Small intestine (tissue), 16 donors: Measurements from ENCODE around the gene ZNF32. TPM values are rescaled to one million over a fixed set of nuclear protein-coding genes. Genes with fewer than 3 reads are reported as not detected.

Experiments used
- DNase-seq, 2 donors: peaks; one replicate each; pipeline versions ENCODE4 v3.0.0 to v3.0.0-alpha.2; 2013
- FAIRE-seq: peaks from 2 replicates; lab custom pipeline; 2012; peaks lifted over from hg19 to GRCh38; lab: Jason Lieb, UNC
- H3K27ac ChIP-seq, 3 donors: one replicate each; pipeline ENCODE4 v1.5.1; 2013; ENCODE audit warnings: low read length in 2 of 3, mild to moderate bottlenecking in 2 of 3, control low read depth in 1 of 3, inconsistent platforms in 1 of 3, low read depth in 1 of 3, moderate library complexity in 1 of 3
- H3K27me3 ChIP-seq, 3 donors: one replicate each; pipeline ENCODE4 v1.6.1; 2013; ENCODE audit warnings: low read length in 3 of 3, inconsistent platforms in 1 of 3; ENCODE audit not compliant: control insufficient read depth in 3 of 3, insufficient read depth in 3 of 3
- H3K36me3 ChIP-seq, 3 donors: one replicate each; pipeline ENCODE4 v1.6.1; 2013; ENCODE audit warnings: low read length in 3 of 3, inconsistent platforms in 1 of 3, low read depth in 1 of 3, mild to moderate bottlenecking in 1 of 3, moderate library complexity in 1 of 3; ENCODE audit not compliant: control insufficient read depth in 3 of 3, insufficient read depth in 2 of 3
- H3K4me1 ChIP-seq, 3 donors: one replicate each; pipeline ENCODE4 v1.6.1; 2013; ENCODE audit warnings: low read length in 2 of 3, inconsistent platforms in 1 of 3, low read depth in 1 of 3, mild to moderate bottlenecking in 1 of 3, moderate library complexity in 1 of 3; ENCODE audit not compliant: control insufficient read depth in 3 of 3, insufficient read depth in 2 of 3
- H3K4me3 ChIP-seq, 3 donors: one replicate each; pipeline ENCODE4 v1.5.1; 2013; ENCODE audit warnings: low read length in 3 of 3, control low read depth in 1 of 3, inconsistent platforms in 1 of 3, low read depth in 1 of 3, mild to moderate bottlenecking in 1 of 3, moderate library complexity in 1 of 3
- H3K9me3 ChIP-seq, 2 donors: one replicate each; pipeline ENCODE4 v1.6.1; 2013; ENCODE audit warnings: low read depth in 1 of 2, low read length in 1 of 2; ENCODE audit not compliant: control insufficient read depth in 2 of 2, insufficient read depth in 1 of 2
- WGBS, 3 donors: extraction: QIAGEN DNeasy Blood & Tissue Kit; methylation state at CpG; one replicate each; pipeline ENCODE4 v1.1.7; 2013; 5-methylcytosine and 5-hydroxymethylcytosine counted together
- long read RNA-seq, 10 donors: transcript quantifications; one replicate each; lab custom pipeline, GENCODE V29; 2026
- polyA plus RNA-seq, 4 donors: library from polyadenylated mRNA; stranded (reverse) in 3 of 4; unstranded in 1 of 4; fragments of 200-250 nt in 3 of 4; fragments of 120-200 nt in 1 of 4; gene quantifications; one replicate each; pipeline versions ENCODE4 v1.2.1 to v1.2.3, GENCODE V29; 2013
- donor health status: healthy with polysubstance abuse.
- donor health status: control.
- donor health status: control.
- donor health status: Bipolar disorder and iron deficiency.
- donor health status: healthy.

The ZNF32 gene
- 10 to 100 TPM; 23.5 to 31.1 (median 29.0) TPM for polyA plus RNA-seq
- long read RNA-seq, donor 1, transcript ZNF32-201 (3 exons, 1,137 nt): major isoform, 19 of 27 reads
- long read RNA-seq, donor 1, partial matches to known transcripts: 0 of 27 reads
- long read RNA-seq, donor 1, other reads (novel, unspliced or antisense): 5 of 27 reads
- long read RNA-seq, donor 2, partial matches to known transcripts: 0 of 2 reads
- long read RNA-seq, donor 2, other reads (novel, unspliced or antisense): 0 of 2 reads
- long read RNA-seq, donor 3, transcript ZNF32-201 (3 exons, 1,137 nt): major isoform, 8 of 9 reads
- long read RNA-seq, donor 3, partial matches to known transcripts: 0 of 9 reads
- long read RNA-seq, donor 3, other reads (novel, unspliced or antisense): 0 of 9 reads
- long read RNA-seq, donor 4: 0 reads
- long read RNA-seq, donor 5, transcript ZNF32-201 (3 exons, 1,137 nt): major isoform, 5 of 6 reads
- long read RNA-seq, donor 5, partial matches to known transcripts: 0 of 6 reads
- long read RNA-seq, donor 5, other reads (novel, unspliced or antisense): 0 of 6 reads
- long read RNA-seq, donor 6, partial matches to known transcripts: 6 of 11 reads
- long read RNA-seq, donor 6, other reads (novel, unspliced or antisense): 0 of 11 reads
- long read RNA-seq, donor 7: 0 reads
- long read RNA-seq, donor 8, partial matches to known transcripts: 0 of 2 reads
- long read RNA-seq, donor 8, other reads (novel, unspliced or antisense): 0 of 2 reads
- long read RNA-seq, donor 9, partial matches to known transcripts: 0 of 3 reads
- long read RNA-seq, donor 9, other reads (novel, unspliced or antisense): 0 of 3 reads
- long read RNA-seq, donor 10, transcript ZNF32-201 (3 exons, 1,137 nt): major isoform, 16 of 34 reads
- long read RNA-seq, donor 10, partial matches to known transcripts: 18 of 34 reads
- long read RNA-seq, donor 10, other reads (novel, unspliced or antisense): 0 of 34 reads

GRCh38 chr10:43648398-43649184 lies at the start of gene ZNF32:
ZNF32 (minus strand) TSS chr10:43648881; CDS start chr10:43646133, 2,748 bp downstream.
- Histone ChIP-seq H3K4me1 (no peaks in the 10 kb centered on the region), H3K4me3 (peak within 1 kb of the TSS; percentile 56 to 82 (median 64)), H3K27me3 (no peaks in the 10 kb centered on the region), H3K27ac (peak within 1 kb of the TSS in 2 of 3 donors; percentile 66 to 80), H3K9me3 (peaks cover 3 to 38% of the 10 kb centered on the region in 2 donors), H3K36me3 (peaks cover 9 to 10% (median 10%) of the 10 kb centered on the region in 3 donors)
- DNase-seq (peak; percentile 82 to 95), FAIRE-seq (no peak)
- whole genome bisulfite sequencing, 3 donors: 0 to 1% (median 1%) methylated on average over 74 to 90 of the region's 90 CpGs

GRCh38 chr10:43698156-43698555 lies 49.5 kb upstream of the ZNF32 start:
- Histone ChIP-seq H3K27me3 (no peaks in the 10 kb centered on the region), H3K36me3 (no peaks in the 10 kb centered on the region), H3K9me3 (no peaks in the 10 kb centered on the region), H3K4me3 (no peak overlapping the region), H3K4me1 (no peaks in the 10 kb centered on the region), H3K27ac (no peak overlapping the region)
- 59 to 69% (median 64%) methylated on average over 9 of the region's 9 CpGs for WGBS, 3 donors
- DNase-seq: no peak
- no peak for FAIRE-seq

GRCh38 chr10:43696909-43697483 lies 48.3 kb upstream of the ZNF32 start:
- Histone ChIP-seq H3K4me3 (no peak overlapping the region), H3K9me3 (no peaks in the 10 kb centered on the region), H3K27me3 (peaks cover 0 to 5% (median 0%) of the 10 kb centered on the region in 3 donors), H3K4me1 (no peaks in the 10 kb centered on the region), H3K27ac (no peak overlapping the region), H3K36me3 (no peaks in the 10 kb centered on the region)
- DNase-seq: no peak
- 63 to 75% (median 66%) methylated on average over 11 of the region's 11 CpGs for WGBS, 3 donors
- no peak for FAIRE-seq

GRCh38 chr10:43695730-43696129 lies 47.0 kb upstream of the ZNF32 start:
- Histone ChIP-seq H3K4me3 (no peak overlapping the region), H3K27ac (no peak overlapping the region), H3K27me3 (peaks cover 0 to 9% (median 0%) of the 10 kb centered on the region in 3 donors), H3K9me3 (no peaks in the 10 kb centered on the region), H3K36me3 (no peaks in the 10 kb centered on the region), H3K4me1 (no peaks in the 10 kb centered on the region)
- FAIRE-seq: no peak
- no peak for DNase-seq
- 89 to 94% (median 89%) methylated on average over 16 of the region's 16 CpGs for WGBS, 3 donors

- H3K27ac ChIP-seq: no peak overlapping the region
- no peaks in the 10 kb centered on the region for H3K9me3 ChIP-seq
- FAIRE-seq (no peak), DNase-seq (no peak)
- H3K4me3 ChIP-seq: no peak overlapping the region
- peaks cover 0 to 9% (median 0%) of the 10 kb centered on the region in 3 donors for H3K27me3 ChIP-seq
- peaks cover 0 to 2% (median 0%) of the 10 kb centered on the region in 3 donors for H3K4me1 ChIP-seq
- WGBS, 3 donors: 76 to 84% (median 78%) methylated on average over 8 of the region's 8 CpGs
- H3K36me3 ChIP-seq: no peaks in the 10 kb centered on the region
These were observed 46.6 kb upstream of the ZNF32 start for GRCh38 chr10:43695321-43695720.

GRCh38 chr10:43694526-43694925 lies 45.8 kb upstream of the ZNF32 start:
- 79 to 83% (median 81%) methylated on average over 7 of the region's 7 CpGs for WGBS, 3 donors
- FAIRE-seq: no peak

GRCh38 chr10:43693602-43694001 lies 44.9 kb upstream of the ZNF32 start:
- peaks cover 0 to 7% (median 2%) of the 10 kb centered on the region in 3 donors for H3K4me1 ChIP-seq
- no peak overlapping the region for H3K4me3 ChIP-seq
- no peaks in the 10 kb centered on the region for H3K9me3 ChIP-seq
- peaks cover 0 to 18% (median 0%) of the 10 kb centered on the region in 3 donors for H3K27me3 ChIP-seq
- FAIRE-seq: no peak
- DNase-seq: no peak
- 68 to 80% (median 76%) methylated on average over 3 of the region's 3 CpGs for WGBS, 3 donors
- H3K27ac ChIP-seq: no peak overlapping the region
- no peaks in the 10 kb centered on the region for H3K36me3 ChIP-seq

More at GRCh38 chr10:43694526-43694925, 45.8 kb upstream of the ZNF32 start:
- Histone ChIP-seq H3K9me3 (no peaks in the 10 kb centered on the region), H3K4me1 (peaks cover 0 to 4% (median 0%) of the 10 kb centered on the region in 3 donors), H3K27me3 (peaks cover 0 to 9% (median 0%) of the 10 kb centered on the region in 3 donors), H3K27ac (no peak overlapping the region), H3K4me3 (no peak overlapping the region), H3K36me3 (no peaks in the 10 kb centered on the region)
- DNase-seq: no peak
